NCI-H146 (cell line): ENCODE results near the gene KCNC1.

Experiments used
- DNase-seq: peaks from one replicate; lab custom pipeline; 2025; lab: John Stamatoyannopoulos, UW

KCNC1 gene

GRCh38 chr11:17734418-17734911 is at the start of gene KCNC1:
KCNC1 (plus strand) TSS chr11:17734781; CDS start chr11:17736003, 1,222 bp downstream.
- DNase-seq, result peak; percentile 76

GRCh38 chr11:17686231-17686980 is 48.2 kb upstream of the KCNC1 start:
- DNase-seq, result peak; percentile 70

GRCh38 chr11:17687946-17688670 is 46.5 kb upstream of the KCNC1 start:
- DNase-seq, result no peak

- no peak for DNase-seq
Measured at GRCh38 chr11:17691550-17691949, 43.0 kb upstream of the KCNC1 start.

GRCh38 chr11:17691976-17692375 is 42.6 kb upstream of the KCNC1 start:
- DNase-seq, result peak; percentile 40

GRCh38 chr11:17692931-17693330 is 41.6 kb upstream of the KCNC1 start:
- DNase-seq, result no peak

GRCh38 chr11:17693531-17693930 is 41.0 kb upstream of the KCNC1 start:
- no peak for DNase-seq

GRCh38 chr11:17694494-17695110 is 40.0 kb upstream of the KCNC1 start:
- DNase-seq, result no peak

GRCh38 chr11:17695454-17696441 is 38.8 kb upstream of the KCNC1 start:
- DNase-seq, result peak; percentile 53

DNA sequence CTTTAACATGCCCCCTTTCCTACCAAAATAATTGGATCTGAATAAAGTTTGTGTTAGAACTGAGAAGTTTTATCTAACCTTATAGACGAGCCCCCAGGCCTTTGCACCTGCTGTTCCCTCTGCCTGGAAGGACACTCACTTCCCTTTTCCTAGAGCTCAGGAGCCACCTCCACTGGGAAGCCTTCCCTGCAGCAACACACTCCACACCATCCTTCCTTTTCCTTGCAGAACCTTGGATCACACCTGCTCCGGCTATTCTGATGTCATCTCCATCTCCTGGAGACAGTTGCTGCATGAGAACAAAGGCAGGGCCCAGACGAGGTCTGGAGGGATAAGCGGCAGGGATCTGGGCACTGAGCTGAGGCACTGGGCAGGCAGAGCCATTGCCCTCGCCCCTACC is 37.8 kb upstream of the KCNC1 start:
- no peak for DNase-seq

DNA sequence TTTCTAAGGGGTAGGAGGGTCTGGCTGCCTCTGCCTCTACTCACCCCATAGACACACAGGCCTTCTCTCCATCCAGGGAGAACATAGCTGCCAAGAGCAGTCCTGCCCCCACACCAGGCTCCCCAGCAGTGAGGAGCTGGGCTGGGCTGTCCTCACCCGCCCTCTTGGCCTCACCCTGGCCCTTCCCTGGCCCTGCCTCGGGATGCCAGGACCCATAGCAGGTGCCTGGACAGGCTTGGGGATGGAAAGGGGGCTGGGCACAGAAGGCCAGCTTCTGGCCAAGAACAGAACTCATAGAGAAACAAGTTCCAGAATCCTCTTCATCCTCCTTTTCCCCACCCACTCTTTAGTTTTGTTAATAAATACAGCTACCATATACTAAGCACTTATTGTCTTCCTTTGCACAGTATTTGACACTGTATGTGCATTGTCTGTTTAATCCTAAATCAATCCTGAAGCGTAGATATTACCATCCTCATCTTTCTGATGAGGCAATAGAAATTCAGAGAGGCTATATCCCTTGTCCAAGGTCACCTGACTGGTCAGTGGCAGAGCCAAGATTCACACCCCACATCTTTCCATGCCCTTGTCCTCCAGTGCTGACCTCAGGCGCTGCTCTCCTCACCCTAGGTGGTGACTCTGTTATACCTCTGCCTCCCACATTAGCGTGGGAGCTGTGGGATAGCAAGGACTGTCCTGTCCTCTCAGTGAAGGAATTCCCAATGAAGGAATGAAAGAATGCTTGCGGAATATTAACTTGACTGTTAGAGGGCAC is 37.2 kb upstream of the KCNC1 start:
- DNase-seq, result no peak

- DNase-seq, result no peak
Measured at GRCh38 chr11:17699147-17700114, 35.1 kb upstream of the KCNC1 start.

GRCh38 chr11:17700991-17701390 is 33.6 kb upstream of the KCNC1 start:
- DNase-seq, result no peak

DNA sequence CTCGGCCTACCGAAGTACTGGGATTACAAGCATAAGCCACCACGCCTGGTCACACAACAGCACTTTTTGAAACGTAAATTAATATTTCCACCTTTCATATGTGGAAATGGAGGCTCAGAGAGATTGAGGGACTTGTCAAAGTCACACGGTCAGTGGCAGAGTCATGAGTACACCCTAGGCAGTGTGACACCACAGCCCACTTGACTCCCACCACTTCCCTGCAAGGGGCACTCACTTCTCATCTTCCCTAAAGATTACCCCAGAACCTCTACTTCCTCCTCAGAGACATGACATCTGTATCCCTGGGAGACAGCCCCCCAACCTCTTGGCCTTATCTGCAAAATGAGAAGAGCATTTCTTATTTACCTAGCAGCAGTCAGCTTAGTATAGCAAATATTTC is 31.7 kb upstream of the KCNC1 start:
- no peak for DNase-seq

DNA sequence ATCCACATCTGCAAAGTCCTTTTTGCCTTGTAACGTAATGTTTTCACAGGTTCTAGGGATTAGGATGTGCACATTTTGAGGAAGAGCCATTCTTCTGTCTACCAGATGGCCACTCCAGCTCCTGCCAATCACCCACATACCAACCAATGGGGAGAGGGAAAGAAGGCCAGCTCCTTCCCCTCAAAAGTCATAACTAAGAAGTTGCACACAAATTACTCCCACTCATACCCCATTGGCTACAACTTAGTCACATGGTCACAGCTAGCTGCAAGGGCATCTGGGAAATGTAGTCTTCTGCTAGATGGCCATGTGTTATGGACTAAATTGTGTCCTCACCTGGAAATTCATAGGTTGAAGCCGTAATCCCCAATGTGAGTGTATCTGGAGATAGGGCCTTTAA is 30.6 kb upstream of the KCNC1 start:
- DNase-seq, result no peak

- no peak for DNase-seq
Measured at GRCh38 chr11:17707830-17708229, 26.8 kb upstream of the KCNC1 start.

- no peak for DNase-seq
Measured at GRCh38 chr11:17711836-17712235, 22.7 kb upstream of the KCNC1 start.

DNA sequence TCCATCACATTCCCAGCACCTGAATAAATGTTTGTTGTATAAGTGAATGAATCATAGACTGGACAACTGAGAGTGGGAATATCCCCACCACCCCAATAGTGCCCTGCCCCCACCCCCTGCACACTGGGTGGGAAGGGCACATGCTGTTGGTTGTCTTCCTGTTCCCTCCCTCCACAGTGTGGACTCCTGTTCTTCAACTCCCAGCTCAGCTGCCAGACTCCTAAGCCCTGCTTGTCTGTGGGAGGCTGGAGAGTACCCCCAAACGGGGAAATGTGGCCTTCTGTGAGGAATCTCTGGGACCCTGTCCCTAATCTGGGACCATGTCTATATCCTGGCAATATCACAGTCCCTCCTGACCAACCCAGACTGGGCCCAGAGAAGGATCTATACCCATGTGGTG is 20.7 kb upstream of the KCNC1 start:
- no peak for DNase-seq

DNA sequence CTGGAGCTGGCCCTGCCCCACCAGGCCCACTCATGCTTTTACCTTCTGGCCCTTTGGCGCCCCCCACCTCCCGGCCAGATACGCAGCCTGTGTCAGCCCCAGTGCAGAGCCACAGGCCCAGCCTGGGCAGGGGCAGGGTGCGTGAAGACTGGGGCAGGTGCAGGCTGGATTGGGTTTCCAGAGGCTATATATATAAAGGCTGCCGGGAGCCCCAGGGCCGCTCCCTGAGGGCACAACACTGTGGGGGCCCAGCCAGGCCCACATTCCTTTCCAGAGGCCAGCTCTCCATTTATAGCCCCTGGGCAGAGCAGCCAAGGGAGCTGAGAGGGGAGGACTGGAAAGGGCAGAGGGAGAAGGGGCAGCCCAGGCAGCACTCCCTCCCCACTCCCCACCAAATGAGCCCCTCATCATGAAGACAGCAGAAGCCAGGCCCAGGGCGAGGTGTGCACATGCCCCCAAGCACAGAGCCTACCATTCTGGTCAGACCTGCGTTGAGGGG is 20.2 kb upstream of the KCNC1 start:
- peak; percentile 84 for DNase-seq
